Stimulated activated CD4-positive, alpha-beta T cell treated with anti-CD3 and anti-CD28 coated beads, Interleukin-15, amount 100 ng/mL, for 24 hours (primary cell): ENCODE measurements around the gene RASL12.
A peak's percentile ranks its signal among the peaks of the same experiment; 100 is the strongest.
"Not testable (repeated sequence)": the region's sequence is repeated elsewhere in the genome, so short reads cannot be mapped to it uniquely, and the experiment has no call there.

ENCODE experiments used
- DNase-seq: peaks from one replicate; pipeline ENCODE4 v3.0.0-alpha.2; 2020

Gene RASL12

GRCh38 chr15:65091946-65092770, 24.4 kb upstream of the RASL12 start:
- DNase-seq = no peak

- DNase-seq = no peak
Measured at GRCh38 chr15:65089206-65089824, 21.5 kb upstream of the RASL12 start.

DNA sequence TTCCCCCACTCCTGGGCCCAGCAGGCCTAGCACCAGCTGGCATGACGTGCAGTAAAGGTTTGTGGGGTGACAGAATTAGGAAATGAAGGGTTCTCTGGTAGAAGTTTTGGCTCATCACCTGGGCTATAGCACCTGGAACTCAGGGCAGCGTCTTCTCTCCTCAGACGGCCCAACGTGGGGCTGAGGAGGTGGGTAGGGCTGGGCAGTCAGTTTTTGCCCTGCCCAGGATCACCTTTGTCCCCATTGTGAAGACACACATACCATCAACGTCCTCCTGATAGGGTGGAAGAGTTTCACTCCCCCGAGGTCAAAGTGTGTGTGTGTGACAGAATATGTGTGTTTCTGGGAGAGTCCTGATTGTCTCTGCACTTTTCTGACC, 20.8 kb upstream of the RASL12 start:
- DNase-seq = no peak

DNA sequence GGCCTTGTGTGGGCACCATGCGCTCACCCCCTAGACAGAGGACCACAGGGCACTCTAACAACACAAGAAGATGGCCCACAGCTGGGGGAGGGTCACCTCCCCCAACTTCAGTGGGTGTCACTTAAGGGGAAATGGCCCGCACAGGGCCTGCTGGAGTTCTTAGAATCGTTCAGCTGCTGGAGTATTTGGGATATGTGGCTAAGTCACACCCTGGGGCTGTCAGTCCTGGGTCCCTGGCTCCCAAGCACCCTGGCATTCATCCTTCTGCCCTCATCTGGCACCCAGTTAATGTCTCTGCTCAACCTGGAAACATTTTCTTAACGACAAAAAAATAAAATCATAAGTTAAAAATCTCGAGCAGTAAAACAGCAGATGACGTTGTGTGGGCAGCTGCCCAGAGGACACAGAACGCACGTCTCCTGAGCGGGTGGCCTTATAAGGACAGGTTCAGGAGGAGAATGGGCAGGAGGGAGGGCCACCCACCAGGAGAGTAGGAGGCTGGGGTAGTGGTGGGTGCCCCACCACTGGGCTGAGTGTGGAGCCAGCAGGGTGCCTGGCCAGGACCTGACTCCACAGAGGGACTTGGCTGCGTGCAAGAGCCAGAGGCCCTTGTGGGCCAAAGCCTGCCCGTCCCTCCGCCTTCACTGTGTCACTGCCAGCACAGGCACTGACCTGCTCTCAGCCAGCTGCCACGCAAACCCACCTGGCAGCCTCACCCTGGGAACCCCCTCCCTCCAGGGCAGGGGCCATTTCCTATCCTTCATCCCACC, 20.3 kb upstream of the RASL12 start:
- no peak for DNase-seq

GRCh38 chr15:65087411-65087810, 19.6 kb upstream of the RASL12 start:
- DNase-seq = no peak

GRCh38 chr15:65086680-65087111, 18.9 kb upstream of the RASL12 start:
- no peak for DNase-seq

DNA sequence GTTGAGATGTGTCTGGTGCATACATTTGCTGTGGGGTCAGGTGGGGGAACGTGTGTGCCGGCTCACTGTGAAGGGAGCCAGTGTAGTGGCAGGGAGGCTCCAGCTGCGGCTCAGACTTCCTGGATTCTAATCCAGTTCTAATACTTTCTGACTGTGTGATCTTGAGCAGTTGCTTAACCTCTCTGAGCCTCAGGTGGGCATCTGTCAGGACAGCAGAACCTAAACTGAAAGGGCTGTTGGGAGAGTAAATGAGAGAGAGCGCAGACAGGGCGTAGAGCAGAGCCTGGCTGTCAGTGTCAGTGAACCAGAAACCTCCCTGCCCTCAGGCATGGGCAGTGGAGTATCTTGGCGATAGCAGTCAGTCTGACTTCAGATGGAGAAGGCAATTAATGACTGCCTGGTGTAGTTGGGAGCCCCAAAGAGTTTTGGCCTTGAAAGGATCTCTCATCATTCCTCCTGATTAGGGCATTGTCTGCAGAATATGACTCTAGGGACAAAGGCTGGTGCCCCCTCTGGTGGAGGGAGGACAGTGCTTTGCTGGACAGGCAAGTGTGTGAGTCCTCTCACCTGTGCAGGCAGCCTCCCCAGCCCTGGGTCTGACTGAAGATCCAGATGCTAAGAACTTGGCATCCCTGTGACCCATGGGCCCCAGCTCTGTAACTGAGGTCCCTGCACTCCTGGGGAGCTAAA, 18.3 kb upstream of the RASL12 start:
- DNase-seq = peak; percentile 35

- no peak for DNase-seq
Measured at GRCh38 chr15:65085207-65085753, 17.5 kb upstream of the RASL12 start.

DNA sequence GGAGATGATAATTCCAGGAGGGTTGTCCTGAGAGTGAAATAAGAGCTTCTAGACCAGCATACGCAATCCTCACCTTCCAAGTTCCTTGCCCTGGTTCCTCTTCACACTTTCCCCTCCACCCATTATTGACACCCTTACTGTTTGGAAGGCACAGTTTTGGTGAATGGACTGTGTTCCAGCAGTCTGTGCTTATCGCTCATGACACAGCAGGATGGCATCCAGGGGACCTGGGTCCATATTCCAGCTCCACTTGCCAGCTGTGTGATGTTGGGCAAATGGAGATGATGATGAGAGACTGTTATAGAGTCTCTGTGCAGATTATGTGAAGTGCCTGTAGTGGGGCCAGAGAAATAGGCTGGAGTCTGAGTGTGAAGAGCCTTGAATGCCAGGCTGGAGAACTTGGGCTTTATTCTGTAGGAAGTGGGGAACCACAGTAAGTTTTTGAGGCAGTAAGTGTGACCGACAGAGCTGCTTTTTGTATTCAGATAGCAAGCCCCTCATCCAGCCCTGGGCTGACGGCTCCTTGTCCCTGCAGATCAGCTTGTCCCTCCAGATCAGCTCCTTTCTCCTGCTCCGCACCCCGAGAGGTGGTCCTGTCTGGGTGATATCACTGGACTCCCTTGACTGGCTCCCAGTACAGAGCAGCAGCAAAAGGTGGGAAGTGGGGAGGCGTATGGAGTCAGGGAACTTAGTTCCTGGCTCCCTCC, 16.9 kb upstream of the RASL12 start:
- no peak for DNase-seq

DNA sequence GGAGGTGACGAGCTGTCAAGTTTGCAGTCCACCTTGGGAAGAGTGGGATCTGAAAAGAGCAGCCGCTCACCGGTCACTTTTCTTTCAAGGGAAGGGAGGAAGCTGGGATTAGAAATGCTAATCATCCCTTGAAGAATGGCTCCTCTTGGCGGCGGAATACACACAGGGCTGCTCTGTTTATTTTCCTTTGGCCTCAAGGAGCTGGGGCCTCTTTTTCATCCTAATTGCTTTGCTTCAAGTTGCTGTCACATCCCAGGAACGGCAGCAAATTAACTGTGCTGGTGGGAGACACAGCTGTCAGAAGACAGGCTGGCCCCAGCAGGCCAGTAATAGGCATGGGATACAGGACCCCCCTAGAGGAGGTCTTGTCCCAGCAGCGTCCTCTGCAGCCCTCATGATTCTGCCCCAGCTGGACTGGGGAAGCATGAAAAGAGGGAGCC, 15.5 kb upstream of the RASL12 start:
- no peak for DNase-seq

DNA sequence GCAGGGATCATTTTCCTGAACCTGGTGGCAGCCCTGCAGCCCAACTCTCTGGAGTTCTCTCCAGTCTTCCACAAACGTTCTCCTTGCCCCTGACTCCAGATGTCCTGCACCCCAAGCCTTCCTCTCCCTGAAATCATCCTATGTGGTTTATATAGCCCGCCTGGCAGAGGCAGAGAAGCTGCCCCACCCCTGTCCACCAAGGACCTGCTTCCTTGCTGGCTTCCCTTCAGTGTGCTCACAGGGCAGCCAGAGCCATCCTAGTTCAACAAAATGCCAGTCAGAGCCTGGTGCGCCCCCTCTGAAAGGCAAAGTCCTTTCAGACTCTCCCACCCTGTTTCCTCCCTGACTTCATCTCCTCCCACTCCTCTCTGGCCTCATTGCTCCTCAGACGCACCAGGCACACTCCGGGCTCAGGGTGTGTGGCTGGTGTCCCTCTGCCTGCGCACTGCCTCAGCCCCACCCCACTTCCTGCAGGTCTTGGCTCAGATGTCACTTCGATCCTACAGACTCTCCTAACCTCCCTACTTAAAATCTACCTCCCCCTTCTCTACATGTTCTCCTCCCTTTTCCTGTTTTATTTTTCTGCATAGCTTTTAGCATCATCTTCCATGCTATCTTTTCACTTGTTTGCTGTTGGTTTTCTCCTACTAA, 14.6 kb upstream of the RASL12 start:
- peak; percentile 27 for DNase-seq

DNA sequence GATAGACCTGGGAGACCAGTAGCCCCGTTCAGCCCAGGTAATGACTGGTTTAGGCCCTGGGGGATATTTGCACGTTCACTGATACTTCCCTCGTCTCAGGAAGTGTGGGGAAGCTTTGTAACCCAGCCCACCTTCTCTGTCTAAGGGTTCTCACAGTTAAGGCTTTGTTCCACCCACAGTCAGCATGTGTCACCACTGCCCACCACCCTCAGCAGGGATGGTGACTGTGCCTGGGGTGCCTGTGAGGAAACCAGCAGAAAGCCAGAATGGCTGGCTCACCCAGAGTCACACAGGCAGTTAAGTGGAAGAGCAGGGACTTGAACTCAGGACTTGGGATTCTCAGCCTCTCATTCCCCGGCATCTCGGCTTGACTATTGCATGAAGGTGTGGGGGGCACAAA, 14.0 kb upstream of the RASL12 start:
- DNase-seq = peak; percentile 24

- no peak for DNase-seq
Measured at GRCh38 chr15:65081270-65081669, 13.5 kb upstream of the RASL12 start.

GRCh38 chr15:65079580-65079979, 11.8 kb upstream of the RASL12 start:
- DNase-seq = no peak

GRCh38 chr15:65077981-65078352, 10.2 kb upstream of the RASL12 start:
- DNase-seq = peak; percentile 77

GRCh38 chr15:65077291-65077980, 9.6 kb upstream of the RASL12 start:
- no peak for DNase-seq

- no peak for DNase-seq
Measured at GRCh38 chr15:65076486-65077290, 8.9 kb upstream of the RASL12 start, which contains the start of gene KBTBD13. TSS of gene KBTBD13 (plus strand) at chr15:65076746. CDS start at chr15:65076816, 70 bp downstream.

GRCh38 chr15:65075607-65076395, 8.0 kb upstream of the RASL12 start:
- DNase-seq = not testable (repeated sequence)

GRCh38 chr15:65074946-65075345, 7.2 kb upstream of the RASL12 start:
- not testable (repeated sequence) for DNase-seq
